Vagina (tissue), 2 donors: Measurements from ENCODE around the gene PCGF3.

ENCODE experiments used
- POLR2A ChIP-seq, 2 donors: fragments of 450-650 bp; IDR thresholded peaks; one replicate each; pipeline ENCODE4 v1.6.1; 2017; ENCODE audit warnings: antibody characterized with exemption in 2 of 2, mild to moderate bottlenecking in 2 of 2, moderate library complexity in 2 of 2
- TF ChIP-seq, protein P1 (sequence below), 3 experiments: fragments of 450-650 bp in 2 of 3; fragments of 200-600 bp in 1 of 3; sonication (generic) in 1 of 3; IDR thresholded peaks; one replicate each; pipeline ENCODE4 v1.5.1; 2017 to 2019; ENCODE audit warnings: antibody characterized with exemption in 3 of 3, mild to moderate bottlenecking in 2 of 3, moderate library complexity in 2 of 3

DNA sequence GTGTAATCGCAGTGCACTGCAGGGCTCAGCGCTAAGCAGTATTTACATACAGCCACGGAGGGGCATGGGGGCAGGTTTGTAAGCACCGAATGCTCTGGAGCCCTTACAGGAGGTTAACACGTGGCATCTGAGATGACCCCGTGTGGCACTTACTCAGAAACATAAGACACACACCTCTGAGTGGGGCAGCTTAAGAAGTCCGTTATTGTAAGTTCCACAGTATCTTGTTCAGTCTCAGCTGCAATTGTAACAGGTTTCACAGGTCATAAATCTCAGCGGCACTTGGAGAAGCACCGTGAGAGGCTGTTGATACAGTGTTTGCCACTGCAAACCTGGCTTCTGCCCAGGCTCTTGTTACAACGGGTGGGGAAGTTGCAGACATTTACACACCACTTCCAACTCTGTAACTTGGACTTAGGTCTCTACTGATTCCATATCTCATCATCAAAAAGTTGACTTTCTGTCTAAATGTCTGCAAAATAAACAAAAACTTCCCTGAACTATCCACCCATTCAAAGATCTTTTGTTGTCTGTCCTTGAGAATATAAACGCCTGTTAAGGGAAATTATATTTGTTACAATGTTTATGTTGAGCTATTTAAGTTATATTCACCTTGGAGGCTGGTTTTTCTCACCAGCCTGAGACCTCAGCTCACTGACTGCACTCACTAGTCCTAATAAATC lies 110.0 kb downstream of the PCGF3 start:
- TF ChIP-seq, protein P1, sequence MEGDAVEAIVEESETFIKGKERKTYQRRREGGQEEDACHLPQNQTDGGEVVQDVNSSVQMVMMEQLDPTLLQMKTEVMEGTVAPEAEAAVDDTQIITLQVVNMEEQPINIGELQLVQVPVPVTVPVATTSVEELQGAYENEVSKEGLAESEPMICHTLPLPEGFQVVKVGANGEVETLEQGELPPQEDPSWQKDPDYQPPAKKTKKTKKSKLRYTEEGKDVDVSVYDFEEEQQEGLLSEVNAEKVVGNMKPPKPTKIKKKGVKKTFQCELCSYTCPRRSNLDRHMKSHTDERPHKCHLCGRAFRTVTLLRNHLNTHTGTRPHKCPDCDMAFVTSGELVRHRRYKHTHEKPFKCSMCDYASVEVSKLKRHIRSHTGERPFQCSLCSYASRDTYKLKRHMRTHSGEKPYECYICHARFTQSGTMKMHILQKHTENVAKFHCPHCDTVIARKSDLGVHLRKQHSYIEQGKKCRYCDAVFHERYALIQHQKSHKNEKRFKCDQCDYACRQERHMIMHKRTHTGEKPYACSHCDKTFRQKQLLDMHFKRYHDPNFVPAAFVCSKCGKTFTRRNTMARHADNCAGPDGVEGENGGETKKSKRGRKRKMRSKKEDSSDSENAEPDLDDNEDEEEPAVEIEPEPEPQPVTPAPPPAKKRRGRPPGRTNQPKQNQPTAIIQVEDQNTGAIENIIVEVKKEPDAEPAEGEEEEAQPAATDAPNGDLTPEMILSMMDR (IDR thresholded peaks at IDR 0.05) = no peak
- no peak for TF ChIP-seq POLR2A (IDR thresholded peaks at IDR 0.05)
